PC-3 (cell line): ENCODE measurements around the gene FAN1. TPM values are rescaled to one million over a fixed set of nuclear protein-coding genes. Genes with fewer than 3 reads are reported as not detected.

Experiments used
- ATAC-seq: fragments of 200-7000 bp; cut with Tn5 transposase; 2 replicates; pipeline ENCODE4 v1.9.1; 2020; ENCODE audit warnings: mild to moderate bottlenecking, moderate library complexity
- BruUV-seq: library from RNA; stranded (reverse); fragments of 400-500 nt; replicated peaks from 2 replicates; lab custom pipeline; 2021; lab: Mats Ljungman, UMichigan
- CTCF ChIA-PET: fragments of 300-600 bp; sonication (Branson Sonifier 250); formaldehyde crosslinking; loops from one replicate; lab custom pipeline; 2022; ENCODE audit warnings: antibody characterized with exemption; lab: Charles Lee
- POLR2A ChIA-PET: fragments of 300-600 bp; sonication (Branson Sonifier 250); formaldehyde crosslinking; loops from one replicate; lab custom pipeline; 2022; ENCODE audit warnings: antibody characterized with exemption; ENCODE audit not compliant: unreplicated experiment; lab: Charles Lee
- DNase-seq: peaks from one replicate; pipeline ENCODE4 v3.0.0-alpha.2; 2015
- H2AFZ ChIP-seq: fragments of 300-600 bp; sonication (generic); 2 replicates; pipeline ENCODE4 v1.6.0; 2016; ENCODE audit warnings: antibody characterized with exemption, low read length
- H3F3A ChIP-seq: fragments of 300-600 bp; sonication (generic); one replicate; pipeline ENCODE4 v1.6.0; 2017; ENCODE audit warnings: antibody characterized with exemption, low read length, control low read depth, mild to moderate bottlenecking; ENCODE audit not compliant: unreplicated experiment
- H3K27ac ChIP-seq: fragments of 300-600 bp; sonication (generic); 2 replicates; pipeline ENCODE4 v1.5.1; 2016; ENCODE audit warnings: mild to moderate bottlenecking, low read length
- H3K27me3 ChIP-seq: fragments of 300-600 bp; sonication (generic); 2 replicates; pipeline ENCODE4 v1.6.1; 2016; ENCODE audit warnings: low read length, mixed read lengths
- H3K36me3 ChIP-seq: fragments of 300-600 bp; sonication (generic); 2 replicates; pipeline ENCODE4 v1.6.1; 2016; ENCODE audit warnings: low read depth, mixed run types, low read length, mixed read lengths
- H3K4me1 ChIP-seq: fragments of 300-600 bp; sonication (generic); 2 replicates; pipeline ENCODE4 v1.5.1; 2016; ENCODE audit warnings: low read length; ENCODE audit not compliant: insufficient read depth
- H3K4me2 ChIP-seq: fragments of 300-600 bp; sonication (generic); 2 replicates; pipeline ENCODE4 v1.6.0; 2016; ENCODE audit warnings: low read length
- H3K4me3 ChIP-seq: fragments of 300-600 bp; sonication (generic); 2 replicates; pipeline ENCODE4 v1.5.1; 2016; ENCODE audit warnings: mild to moderate bottlenecking, low read length, mixed read lengths
- H3K79me2 ChIP-seq: fragments of 300-600 bp; sonication (generic); 2 replicates; pipeline ENCODE4 v1.6.1; 2017; ENCODE audit warnings: low read length, mixed read lengths
- H3K9ac ChIP-seq: fragments of 300-600 bp; sonication (generic); 2 replicates; pipeline ENCODE4 v1.6.0; 2016; ENCODE audit warnings: mild to moderate bottlenecking, low read length
- H3K9me2 ChIP-seq: fragments of 300-600 bp; sonication (generic); replicated peaks from 2 replicates; pipeline ENCODE4 v1.6.1; 2016; ENCODE audit warnings: mixed run types, low read length, mixed read lengths
- H3K9me3 ChIP-seq: fragments of 300-600 bp; sonication (generic); 2 replicates; pipeline ENCODE4 v1.6.1; 2016; ENCODE audit warnings: low read length, mixed read lengths
- H4K20me1 ChIP-seq: fragments of 300-600 bp; sonication (generic); 2 replicates; pipeline ENCODE4 v1.6.1; 2016; ENCODE audit warnings: low read length, mixed read lengths
- EZH2 ChIP-seq: fragments of 300-600 bp; sonication (generic); IDR thresholded peaks from one replicate; pipeline ENCODE4 v1.6.1; 2017; ENCODE audit warnings: antibody characterized with exemption, mild to moderate bottlenecking, low read length; ENCODE audit not compliant: unreplicated experiment
- EZH2phosphoT487 ChIP-seq: fragments of 300-600 bp; sonication (generic); IDR thresholded peaks from 2 replicates; pipeline ENCODE4 v1.6.1; 2018; ENCODE audit warnings: mild to moderate bottlenecking, antibody characterized with exemption, low read length, borderline replicate concordance
- intact Hi-C: fragments of 100-400 bp; cut with micrococcal nuclease; formaldehyde crosslinking; loops from 2 replicates; pipeline ENCODE4 v1.9.0; 2023
- total RNA-seq: library from RNA; depleted of rRNA; stranded (reverse); fragments of >200 nt; gene quantifications from 2 replicates; pipeline ENCODE4 v1.2.3, GENCODE V29; 2014
- TF ChIP-seq, protein P1 (sequence below): fragments of 300-600 bp; sonication (generic); conservative IDR thresholded peaks from 2 replicates; pipeline ENCODE4 v1.5.1; 2017; ENCODE audit warnings: antibody characterized with exemption, low read depth, mild to moderate bottlenecking, low read length

FAN1 gene
- total RNA-seq, 1 experiment from 2014 or later: 16.4 TPM

GRCh38 chr15:30865257-30865656 is 38.5 kb upstream of the FAN1 start:
- TF ChIP-seq EZH2phosphoT487 (no peak), EZH2 (no peak)
- TF ChIP-seq, protein P1, sequence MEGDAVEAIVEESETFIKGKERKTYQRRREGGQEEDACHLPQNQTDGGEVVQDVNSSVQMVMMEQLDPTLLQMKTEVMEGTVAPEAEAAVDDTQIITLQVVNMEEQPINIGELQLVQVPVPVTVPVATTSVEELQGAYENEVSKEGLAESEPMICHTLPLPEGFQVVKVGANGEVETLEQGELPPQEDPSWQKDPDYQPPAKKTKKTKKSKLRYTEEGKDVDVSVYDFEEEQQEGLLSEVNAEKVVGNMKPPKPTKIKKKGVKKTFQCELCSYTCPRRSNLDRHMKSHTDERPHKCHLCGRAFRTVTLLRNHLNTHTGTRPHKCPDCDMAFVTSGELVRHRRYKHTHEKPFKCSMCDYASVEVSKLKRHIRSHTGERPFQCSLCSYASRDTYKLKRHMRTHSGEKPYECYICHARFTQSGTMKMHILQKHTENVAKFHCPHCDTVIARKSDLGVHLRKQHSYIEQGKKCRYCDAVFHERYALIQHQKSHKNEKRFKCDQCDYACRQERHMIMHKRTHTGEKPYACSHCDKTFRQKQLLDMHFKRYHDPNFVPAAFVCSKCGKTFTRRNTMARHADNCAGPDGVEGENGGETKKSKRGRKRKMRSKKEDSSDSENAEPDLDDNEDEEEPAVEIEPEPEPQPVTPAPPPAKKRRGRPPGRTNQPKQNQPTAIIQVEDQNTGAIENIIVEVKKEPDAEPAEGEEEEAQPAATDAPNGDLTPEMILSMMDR: no peak
- BruUV-seq: no TSS peak

GRCh38 chr15:30870681-30871080 is 33.0 kb upstream of the FAN1 start:
- DNase-seq (peak; percentile 67), ATAC-seq (peak; percentile 17; the same call in 1 of the 2 replicates)
- Histone ChIP-seq H3K4me3 (no peak overlapping the region), H3K4me1 (peaks cover 26% of the 10 kb centered on the region), H4K20me1 (no peaks in the 10 kb centered on the region), H3K9me3 (no peaks in the 10 kb centered on the region), H3K4me2 (peak overlapping the region; percentile 2; the same call in 1 of the 2 replicates), H3K9me2 (no peaks in the 10 kb centered on the region), H3K36me3 (no peaks in the 10 kb centered on the region), H3K27me3 (no peaks in the 10 kb centered on the region), H3K9ac (no peak overlapping the region), H3K27ac (peak overlapping the region; percentile 16; the same call in 1 of the 2 replicates), H3F3A (no peaks in the 10 kb centered on the region), H3K79me2 (no peaks in the 10 kb centered on the region), H2AFZ (no peak overlapping the region)
- POLR2A ChIA-PET: no interaction called here
- intact Hi-C loops: no loop called here
- TF ChIP-seq EZH2 (no peak), EZH2phosphoT487 (no peak)
- TF ChIP-seq, protein P1: no peak
- BruUV-seq: no TSS peak
- CTCF ChIA-PET: no interaction called here

More at GRCh38 chr15:30865257-30865656, 38.5 kb upstream of the FAN1 start:
- ChIA-PET POLR2A (no interaction called here), CTCF (no interaction called here)
- peak; percentile 98 for ATAC-seq
- H4K20me1 ChIP-seq: no peaks in the 10 kb centered on the region
- intact Hi-C loops: no loop called here
- H3K9me3 ChIP-seq: no peaks in the 10 kb centered on the region
- H3K36me3 ChIP-seq: no peaks in the 10 kb centered on the region
- no peaks in the 10 kb centered on the region for H3F3A ChIP-seq
- H3K9ac ChIP-seq: no peak overlapping the region
- H3K79me2 ChIP-seq: no peaks in the 10 kb centered on the region
- H3K4me3 ChIP-seq: no peak overlapping the region
- no peaks in the 10 kb centered on the region for H3K9me2 ChIP-seq
- H3K4me2 ChIP-seq: no peak overlapping the region
- DNase-seq: peak; percentile 54
- H3K27ac ChIP-seq: no peak overlapping the region
- no peak overlapping the region for H2AFZ ChIP-seq
- H3K27me3 ChIP-seq: no peaks in the 10 kb centered on the region
- H3K4me1 ChIP-seq: peaks cover 12% of the 10 kb centered on the region; the same call in 1 of the 2 replicates

- CTCF ChIA-PET: no interaction called here
Measured at GRCh38 chr15:30872341-30872748, 31.4 kb upstream of the FAN1 start.

More at GRCh38 chr15:30872341-30872748, 31.4 kb upstream of the FAN1 start:
- Histone ChIP-seq H3K27me3 (no peaks in the 10 kb centered on the region), H4K20me1 (no peaks in the 10 kb centered on the region), H3K4me3 (no peak overlapping the region), H3K9me2 (no peaks in the 10 kb centered on the region), H3K79me2 (no peaks in the 10 kb centered on the region), H3F3A (no peaks in the 10 kb centered on the region), H2AFZ (no peak overlapping the region), H3K4me2 (0 out of 2 replicates have a peak overlapping the region, but pooled peaks have one; percentile 1), H3K36me3 (no peaks in the 10 kb centered on the region), H3K9me3 (no peaks in the 10 kb centered on the region), H3K27ac (peak overlapping the region; percentile 10), H3K9ac (no peak overlapping the region), H3K4me1 (peaks cover 24% of the 10 kb centered on the region)
- no TSS peak for BruUV-seq
- intact Hi-C loops: loop anchor here (1.0 kb wide), 1 partner anchor 31 kb away; the partner anchor contains the start of gene FAN1
- POLR2A ChIA-PET: no interaction called here
- TF ChIP-seq EZH2: no peak
- TF ChIP-seq EZH2phosphoT487: no peak
- TF ChIP-seq, protein P1: no peak
- peak; percentile 77 for DNase-seq
- peak; percentile 89 for ATAC-seq
